Astrocyte of the cerebellum (primary cell): ENCODE data around the gene UBAP2L.

ENCODE experiments used
- DNase-seq: peaks from one replicate; pipeline ENCODE4 v3.0.0-alpha.2; 2011; ENCODE audit warnings: low read depth
- H3K4me3 ChIP-seq: 2 replicates; pipeline ENCODE4 v1.5.1; 2011; ENCODE audit warnings: mild to moderate bottlenecking, low read depth, low read length, moderate library complexity
- CTCF ChIP-seq: IDR thresholded peaks from 2 replicates; pipeline ENCODE4 v1.5.1; 2012; ENCODE audit warnings: low read length, low read depth, moderate library complexity, mild to moderate bottlenecking; ENCODE audit errors: missing control alignments
- in situ Hi-C: cut with HindIII; loops from 2 replicates; pipeline ENCODE4 v1.10.0; 2017; ENCODE audit warnings: low sequenced_read_pairs

Gene UBAP2L

GRCh38 chr1:154178013-154178412 is 42.7 kb upstream of the UBAP2L start:
- H3K4me3 ChIP-seq = no peak overlapping the region
- in situ Hi-C loops = no loop called here
- no peak for DNase-seq
- no peak for TF ChIP-seq CTCF

DNA sequence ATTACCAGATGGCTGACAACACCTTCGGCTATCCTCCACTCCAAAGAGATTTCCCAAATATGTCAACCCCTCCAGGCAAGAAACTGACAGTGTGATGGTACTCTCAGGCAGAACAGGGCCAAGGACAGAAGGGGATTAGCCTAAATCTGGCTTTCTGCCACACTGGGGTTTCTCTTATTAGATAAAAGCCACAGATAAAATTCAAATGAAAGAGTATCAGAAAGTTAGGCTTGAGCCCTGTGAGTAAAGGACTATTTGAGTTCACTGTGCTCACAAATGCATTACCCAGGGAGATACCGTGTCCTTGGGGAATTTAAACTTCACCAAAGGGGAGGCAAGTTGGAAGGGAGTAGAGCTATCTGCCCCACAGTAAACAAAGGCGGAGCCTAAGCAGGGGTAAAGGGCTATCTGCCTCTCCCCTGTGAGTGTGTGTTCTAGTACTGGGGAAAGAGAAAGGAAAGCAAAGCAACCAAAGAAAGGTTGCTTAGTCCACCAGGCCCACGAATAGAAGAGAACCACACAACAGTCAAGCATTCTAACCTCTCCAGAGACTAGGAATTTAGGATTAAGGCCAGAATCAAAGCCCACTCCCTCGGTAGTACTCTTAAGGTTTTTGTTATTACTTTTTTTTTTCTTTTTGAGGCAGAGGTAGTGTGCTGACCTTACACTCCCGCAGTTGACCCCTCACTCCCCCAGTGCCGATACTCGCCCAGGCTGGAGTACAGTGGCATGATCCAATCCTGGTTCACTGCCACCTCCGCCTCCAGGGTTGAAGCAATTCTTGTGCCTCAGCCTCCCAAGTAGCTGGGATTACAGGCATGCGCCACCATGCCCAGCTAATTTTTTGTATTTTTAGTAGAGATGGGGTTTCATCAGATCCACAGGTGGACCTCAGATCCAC is 41.6 kb upstream of the UBAP2L start:
- in situ Hi-C loops = no loop called here
- DNase-seq = no peak

DNA sequence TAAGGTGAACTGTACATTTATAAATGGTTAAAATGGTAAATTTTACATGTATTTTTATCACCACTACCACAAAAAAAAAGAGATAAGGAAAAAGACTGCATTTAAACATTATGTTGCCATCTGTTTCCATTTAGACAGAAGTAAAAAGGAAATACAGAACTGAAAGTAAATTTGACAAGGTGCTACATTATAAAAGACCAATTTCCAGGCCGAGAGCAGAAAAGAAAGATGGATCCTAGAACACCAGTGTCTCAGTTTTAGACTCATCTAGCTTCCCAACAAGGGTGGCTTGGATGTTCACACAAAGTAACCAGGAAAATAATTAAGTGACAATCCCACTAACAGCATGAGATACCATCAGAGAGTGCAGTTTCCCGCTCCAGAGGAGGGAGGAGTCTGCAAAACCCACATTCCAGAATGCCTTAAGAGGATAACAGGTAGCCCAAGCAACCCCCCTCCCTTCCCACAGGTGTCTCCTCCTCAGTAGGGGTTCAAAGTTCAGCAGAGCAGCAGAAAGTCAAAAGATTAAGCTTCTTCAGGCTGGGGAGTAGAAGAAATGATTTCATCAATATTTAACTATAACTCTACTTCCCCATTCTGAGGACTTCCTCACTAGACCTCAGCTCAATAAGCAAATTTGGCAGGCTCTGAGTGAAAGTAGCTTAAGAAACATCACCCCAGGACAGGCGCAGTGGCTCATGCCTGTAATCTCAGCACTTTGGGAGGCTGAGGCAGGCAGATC is 40.6 kb upstream of the UBAP2L start:
- H3K4me3 ChIP-seq = no peak overlapping the region
- DNase-seq = no peak
- no peak for TF ChIP-seq CTCF
- in situ Hi-C loops = no loop called here

More for the DNA sequence above, 41.6 kb upstream of the UBAP2L start:
- no peak overlapping the region for H3K4me3 ChIP-seq
- TF ChIP-seq CTCF = no peak

- no peak for DNase-seq
- in situ Hi-C loops = no loop called here
Observed at GRCh38 chr1:154181944-154182343, 38.8 kb upstream of the UBAP2L start.

GRCh38 chr1:154182344-154183045 is 38.3 kb upstream of the UBAP2L start:
- H3K4me3 ChIP-seq = peak overlapping the region; percentile 97
- TF ChIP-seq CTCF = no peak
- DNase-seq = peak; percentile 18
- in situ Hi-C loops = no loop called here

More at GRCh38 chr1:154181944-154182343, 38.8 kb upstream of the UBAP2L start:
- H3K4me3 ChIP-seq = peak overlapping the region; percentile 97
- no peak for TF ChIP-seq CTCF
